ENCODE results near the gene KIAA0040.

The KIAA0040 gene

GRCh38 chr1:175155936-175156335, 36.6 kb downstream of the KIAA0040 start:
- peaks cover 0 to 6% of the 10 kb centered on the region in 2 donors for H3K27me3 ChIP-seq
- H3K36me3 ChIP-seq, result peaks cover 11 to 23% (median 18%) of the 10 kb centered on the region in 3 donors
- intact Hi-C loops (cut with DNase I; ENCODE audit: low total_unique reads), result loop anchor here (1.0 to 10.0 kb wide), 2 partner anchors 69 to 163 kb away; no protein-coding TSS in a partner anchor
- H3K9me3 ChIP-seq, result no peaks in the 10 kb centered on the region
- no peak overlapping the region for H3K4me3 ChIP-seq
- no peak overlapping the region for H3K27ac ChIP-seq
- no peak for TF ChIP-seq CTCF (IDR thresholded peaks at IDR 0.05)
- DNase-seq, result no peak
- no peaks in the 10 kb centered on the region for H3K4me1 ChIP-seq

DNA sequence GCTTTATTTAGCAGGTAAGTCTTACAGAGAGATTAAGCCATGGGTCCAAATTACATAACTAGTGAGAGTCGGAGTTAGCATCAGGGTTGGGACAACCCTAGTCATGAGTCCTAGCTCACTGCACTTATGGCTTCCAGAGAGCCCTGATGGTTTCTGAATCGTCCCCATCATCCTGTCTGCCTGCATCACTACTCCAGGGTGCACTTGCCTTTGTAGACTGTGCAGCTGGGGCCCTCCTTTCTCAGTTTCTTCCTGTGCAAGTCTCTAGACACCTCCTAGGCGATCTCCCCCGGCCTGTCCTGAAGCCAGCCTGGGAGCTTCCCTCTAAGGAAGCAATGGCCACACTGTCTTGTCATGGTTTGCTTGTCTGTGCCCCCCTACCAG, 37.1 kb downstream of the KIAA0040 start:
- Histone ChIP-seq H3K27ac (no peak overlapping the region), H3K36me3 (peaks cover 6 to 19% (median 18%) of the 10 kb centered on the region in 3 donors), H3K4me3 (no peak overlapping the region), H3K4me1 (no peaks in the 10 kb centered on the region), H3K27me3 (peaks cover 0 to 6% of the 10 kb centered on the region in 2 donors), H3K9me3 (no peaks in the 10 kb centered on the region)
- TF ChIP-seq CTCF (IDR thresholded peaks at IDR 0.05), result no peak
- intact Hi-C loops (cut with DNase I; ENCODE audit: low total_unique reads), result loop anchor here (1.0 to 10.0 kb wide), 2 partner anchors 69 to 164 kb away; no protein-coding TSS in a partner anchor
- no peak for DNase-seq

GRCh38 chr1:175154629-175155472, 37.7 kb downstream of the KIAA0040 start:
- peak; percentile 86 for TF ChIP-seq CTCF (IDR thresholded peaks at IDR 0.05)
- H3K4me1 ChIP-seq, result no peaks in the 10 kb centered on the region
- H3K4me3 ChIP-seq, result no peak overlapping the region
- peaks cover under 1 to 12% (median 12%) of the 10 kb centered on the region in 3 donors for H3K36me3 ChIP-seq
- intact Hi-C loops (cut with DNase I; ENCODE audit: low total_unique reads), result loop anchor here (1.0 to 10.0 kb wide), 2 partner anchors 70 to 164 kb away; no protein-coding TSS in a partner anchor
- no peaks in the 10 kb centered on the region for H3K9me3 ChIP-seq
- peak; percentile 64 to 77 for DNase-seq
- H3K27me3 ChIP-seq, result peaks cover 0 to 6% of the 10 kb centered on the region in 2 donors
- H3K27ac ChIP-seq, result no peak overlapping the region

DNA sequence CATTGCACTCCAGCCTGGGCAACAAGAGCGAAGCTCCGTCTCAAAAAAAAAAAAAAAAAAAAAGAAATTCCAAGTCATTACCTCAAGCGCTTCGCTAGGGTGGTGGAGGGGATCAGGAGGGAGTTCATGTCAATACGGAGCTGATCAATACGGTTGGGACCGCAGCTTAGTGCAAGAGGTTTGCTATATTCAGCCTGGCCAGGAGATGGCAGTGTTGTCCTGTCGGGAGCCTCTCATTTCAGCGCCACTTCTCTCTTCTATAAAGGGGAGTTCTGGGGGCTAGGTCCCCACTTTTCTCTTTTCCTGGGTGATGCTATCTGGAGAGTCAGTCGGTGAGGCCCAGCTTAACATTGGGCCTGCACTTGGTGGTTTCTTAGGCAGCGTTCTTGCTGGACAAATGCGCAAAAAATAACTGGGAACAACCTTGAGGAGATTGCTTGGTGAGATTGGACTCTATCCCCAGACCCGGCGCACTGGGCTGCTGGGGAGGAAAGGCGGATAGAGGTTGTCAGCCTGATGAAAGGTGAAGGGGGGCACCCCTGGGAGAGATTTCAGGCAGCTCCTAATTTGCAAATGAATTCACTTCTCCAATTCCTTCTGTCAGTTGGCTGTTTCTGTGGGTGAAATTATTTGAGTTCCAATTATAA, 40.4 kb downstream of the KIAA0040 start:
- H3K4me3 ChIP-seq, result no peak overlapping the region
- H3K27ac ChIP-seq, result no peak overlapping the region
- DNase-seq, result peak in 1 of 2 donors; percentile 41
- peak; percentile 73 to 85 for TF ChIP-seq CTCF (IDR thresholded peaks at IDR 0.05)
- no peaks in the 10 kb centered on the region for H3K4me1 ChIP-seq
- no peaks in the 10 kb centered on the region for H3K36me3 ChIP-seq
- intact Hi-C loops (cut with DNase I; ENCODE audit: low total_unique reads), result loop anchor here (10.0 kb wide), 1 partner anchor 73 kb away; no protein-coding TSS in a partner anchor
- peaks cover 0 to 6% of the 10 kb centered on the region in 2 donors for H3K27me3 ChIP-seq
- no peaks in the 10 kb centered on the region for H3K9me3 ChIP-seq

DNA sequence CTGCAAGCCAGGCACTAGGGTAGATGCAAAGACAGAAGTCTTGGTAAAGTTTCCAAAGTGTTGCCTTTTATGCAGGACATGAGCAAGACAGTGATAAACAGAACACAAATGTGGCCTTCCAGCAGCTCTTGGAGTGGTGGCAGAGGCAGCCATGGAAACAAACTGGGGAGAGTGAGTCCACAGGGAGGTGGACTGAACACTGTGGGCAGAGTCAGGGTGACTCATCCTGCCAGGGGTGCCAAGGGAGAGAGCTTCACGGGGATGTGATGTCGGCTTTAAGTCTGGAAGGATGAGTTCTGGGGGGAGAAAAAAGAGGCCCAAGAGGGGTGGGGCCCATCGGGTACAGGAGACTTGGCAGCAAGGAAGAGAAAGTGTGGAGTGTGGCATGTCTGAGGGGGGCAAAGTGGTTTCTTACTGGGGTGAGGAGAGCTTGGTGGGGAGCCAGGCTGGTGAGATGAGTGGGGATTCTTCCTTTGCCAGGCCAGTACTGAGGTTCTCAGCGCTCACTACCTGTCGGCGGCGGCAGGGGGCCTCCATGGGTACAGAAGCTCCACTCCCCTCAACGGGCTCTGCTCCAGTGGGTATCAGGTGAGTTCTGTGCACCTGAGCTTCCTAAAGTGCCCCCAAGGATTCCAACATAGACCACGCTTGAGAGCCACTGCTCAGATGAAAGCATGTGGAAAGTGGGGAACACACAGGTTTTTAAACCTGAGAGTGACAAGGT, 41.8 kb downstream of the KIAA0040 start:
- H3K27ac ChIP-seq, result no peak overlapping the region
- peaks cover 0 to 9% of the 10 kb centered on the region in 2 donors for H3K27me3 ChIP-seq
- no peaks in the 10 kb centered on the region for H3K9me3 ChIP-seq
- no peak for TF ChIP-seq CTCF (IDR thresholded peaks at IDR 0.05)
- DNase-seq, result no peak
- no peaks in the 10 kb centered on the region for H3K36me3 ChIP-seq
- H3K4me1 ChIP-seq, result peaks cover 0 to 7% (median 0%) of the 10 kb centered on the region in 4 donors
- no peak overlapping the region for H3K4me3 ChIP-seq
- intact Hi-C loops (cut with DNase I; ENCODE audit: low total_unique reads), result loop anchor here (10.0 kb wide), 1 partner anchor 74 kb away; no protein-coding TSS in a partner anchor

Measured in tibial artery (tissue), 4 donors.